OCI-LY3 (cell line): ENCODE data around the gene ARSJ.

Source experiments
- H2AFZ ChIP-seq: fragments of 200-600, 300-600 bp; shearing (Covaris generic); 2 replicates; pipeline ENCODE4 v1.6.0; 2014; ENCODE audit warnings: antibody characterized with exemption, low read depth, low read length
- H3K27ac ChIP-seq: fragments of 200-600, 300-600 bp; sonication (generic); 2 replicates; pipeline ENCODE4 v1.5.1; 2014; ENCODE audit warnings: mild to moderate bottlenecking, low read length, moderate library complexity, mixed read lengths
- H3K27me3 ChIP-seq: fragments of 200-600, 300-600 bp; sonication (generic); 2 replicates; pipeline ENCODE4 v1.6.1; 2014; ENCODE audit warnings: low read depth, low read length, mixed read lengths
- H3K36me3 ChIP-seq: fragments of 200-600, 300-600 bp; sonication (generic); replicated peaks from 2 replicates; pipeline ENCODE3; 2014; ENCODE audit warnings: low read depth, low read length, mixed read lengths
- H3K4me1 ChIP-seq: fragments of 300-600, 200-600 bp; sonication (generic); 2 replicates; pipeline ENCODE4 v1.6.1; 2014; ENCODE audit warnings: low read length, mixed read lengths
- H3K4me2 ChIP-seq: fragments of 200-600, 300-600 bp; sonication (generic); 2 replicates; pipeline ENCODE4 v1.6.1; 2014; ENCODE audit warnings: low read length, mixed read lengths
- H3K4me3 ChIP-seq: fragments of 300-600, 200-600 bp; sonication (generic); 2 replicates; pipeline ENCODE4 v1.5.1; 2014; ENCODE audit warnings: antibody characterized with exemption, mild to moderate bottlenecking, low read length, moderate library complexity
- H3K79me2 ChIP-seq: fragments of 300-600, 200-600 bp; shearing (Covaris generic); 2 replicates; pipeline ENCODE4 v1.6.1; 2014; ENCODE audit warnings: mild to moderate bottlenecking, low read length, mixed read lengths
- H3K9ac ChIP-seq: fragments of 300-600, 200-600 bp; shearing (Covaris generic); 2 replicates; pipeline ENCODE4 v1.6.0; 2014; ENCODE audit warnings: mild to moderate bottlenecking, low read length, moderate library complexity
- H3K9me3 ChIP-seq: fragments of 200-600, 300-600 bp; shearing (Covaris generic); 2 replicates; pipeline ENCODE4 v1.6.1; 2014; ENCODE audit warnings: low read length, mixed read lengths; ENCODE audit not compliant: insufficient read depth
- H4K20me1 ChIP-seq: fragments of 200-600, 300-600 bp; sonication (generic); 2 replicates; pipeline ENCODE4 v1.6.1; 2016; ENCODE audit warnings: low read length, mixed read lengths; ENCODE audit not compliant: insufficient read depth
- CTCF ChIP-seq: fragments of 200-600, 300-600 bp; sonication (generic); IDR thresholded peaks from 2 replicates; pipeline ENCODE4 v1.5.1; 2014; ENCODE audit warnings: antibody characterized with exemption, low read length, low read depth
- EZH2phosphoT487 ChIP-seq: fragments of 200-600 bp; shearing (Covaris generic); IDR thresholded peaks from 2 replicates; pipeline ENCODE4 v1.6.1; 2018; ENCODE audit warnings: antibody characterized with exemption, mixed run types, low read depth

ARSJ gene

GRCh38 chr4:113975578-113975977 lies 3.9 kb downstream of the ARSJ start:
- Histone ChIP-seq H3K4me2 (no peak overlapping the region), H3K79me2 (no peaks in the 10 kb centered on the region), H3K9ac (no peak overlapping the region), H2AFZ (no peak overlapping the region), H3K9me3 (no peaks in the 10 kb centered on the region), H3K27ac (no peak overlapping the region), H3K4me3 (no peak overlapping the region), H4K20me1 (no peaks in the 10 kb centered on the region), H3K27me3 (no peaks in the 10 kb centered on the region), H3K36me3 (no peaks in the 10 kb centered on the region), H3K4me1 (no peaks in the 10 kb centered on the region)
- TF ChIP-seq CTCF (no peak), EZH2phosphoT487 (no peak)

GRCh38 chr4:113974467-113974866 lies 5.0 kb downstream of the ARSJ start:
- no peak overlapping the region for H3K4me3 ChIP-seq
- no peak overlapping the region for H3K4me2 ChIP-seq
- H3K27ac ChIP-seq = no peak overlapping the region
- H3K79me2 ChIP-seq = no peaks in the 10 kb centered on the region
- H3K36me3 ChIP-seq = no peaks in the 10 kb centered on the region
- H4K20me1 ChIP-seq = no peaks in the 10 kb centered on the region
- H2AFZ ChIP-seq = no peak overlapping the region
- TF ChIP-seq CTCF = no peak
- no peak for TF ChIP-seq EZH2phosphoT487
- H3K9me3 ChIP-seq = no peaks in the 10 kb centered on the region
- no peaks in the 10 kb centered on the region for H3K27me3 ChIP-seq
- H3K4me1 ChIP-seq = no peaks in the 10 kb centered on the region
- H3K9ac ChIP-seq = no peak overlapping the region

GRCh38 chr4:113973345-113973744 lies 6.1 kb downstream of the ARSJ start:
- TF ChIP-seq CTCF (no peak), EZH2phosphoT487 (no peak)
- H3K79me2 ChIP-seq = no peaks in the 10 kb centered on the region
- H3K4me2 ChIP-seq = no peak overlapping the region
- no peaks in the 10 kb centered on the region for H3K27me3 ChIP-seq
- no peak overlapping the region for H3K9ac ChIP-seq
- H3K27ac ChIP-seq = no peak overlapping the region
- H4K20me1 ChIP-seq = no peaks in the 10 kb centered on the region
- no peaks in the 10 kb centered on the region for H3K36me3 ChIP-seq
- H2AFZ ChIP-seq = no peak overlapping the region
- H3K4me3 ChIP-seq = no peak overlapping the region
- H3K4me1 ChIP-seq = no peaks in the 10 kb centered on the region
- H3K9me3 ChIP-seq = no peaks in the 10 kb centered on the region

GRCh38 chr4:113972781-113973180 lies 6.7 kb downstream of the ARSJ start:
- H3K4me3 ChIP-seq = no peak overlapping the region
- no peaks in the 10 kb centered on the region for H3K9me3 ChIP-seq
- no peak overlapping the region for H2AFZ ChIP-seq
- H3K9ac ChIP-seq = no peak overlapping the region
- no peaks in the 10 kb centered on the region for H4K20me1 ChIP-seq
- no peaks in the 10 kb centered on the region for H3K27me3 ChIP-seq
- no peak for TF ChIP-seq CTCF
- TF ChIP-seq EZH2phosphoT487 = no peak
- no peaks in the 10 kb centered on the region for H3K4me1 ChIP-seq
- no peak overlapping the region for H3K4me2 ChIP-seq
- H3K36me3 ChIP-seq = no peaks in the 10 kb centered on the region
- no peaks in the 10 kb centered on the region for H3K79me2 ChIP-seq
- H3K27ac ChIP-seq = no peak overlapping the region
